Frontal cortex (tissue), 4 donors: ENCODE data around the gene RAD23A. TPM values are rescaled to one million over a fixed set of nuclear protein-coding genes. Genes with fewer than 3 reads are reported as not detected.
A peak's percentile ranks its signal among the peaks of the same experiment; 100 is the strongest.
"Not testable (repeated sequence)": the region's sequence is repeated elsewhere in the genome, so short reads cannot be mapped to it uniquely, and the experiment has no call there.

Source experiments
- DNase-seq, 2 donors: peaks; one replicate each; pipeline ENCODE4 v3.0.0; 2012; ENCODE audit warnings: low spot score in 2 of 2
- FAIRE-seq: peaks from 2 replicates; lab custom pipeline; 2012; peaks lifted over from hg19 to GRCh38; lab: Jason Lieb, UNC
- total RNA-seq: library from RNA; depleted of rRNA; stranded (reverse); fragments of >200 nt; gene quantifications from one replicate; pipeline ENCODE4 v1.2.3, GENCODE V29; 2014
- donor health status: control.
- donor health status: control.
- donor health status: control.

The RAD23A gene
- total RNA-seq, 1 donor from 2014 or later: 18.3 TPM

- FAIRE-seq, DNase-seq: not testable (repeated sequence)
Measured at GRCh38 chr19:12976109-12976508, 30.4 kb downstream of the RAD23A start.

DNA sequence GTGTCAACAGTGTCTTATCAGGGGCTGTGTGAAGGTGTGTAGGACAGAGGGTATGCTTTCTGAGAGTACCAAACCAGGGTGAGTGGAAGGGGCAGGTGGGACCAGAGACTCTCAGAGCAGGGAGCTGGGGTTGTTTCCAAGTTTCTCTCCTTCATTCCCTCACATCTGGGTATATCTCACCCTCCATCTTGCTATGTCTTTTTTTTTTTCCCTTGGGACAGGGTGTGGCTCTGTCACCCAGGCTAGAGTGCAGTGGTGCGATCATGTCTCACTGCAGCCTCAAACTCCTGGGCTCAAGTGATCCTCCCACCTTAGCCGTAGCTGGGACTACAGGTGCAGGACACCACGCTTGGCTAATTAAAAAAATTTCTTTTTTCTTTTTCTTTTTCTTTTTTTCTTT is 34.3 kb downstream of the RAD23A start:
- FAIRE-seq (no peak), DNase-seq (no peak)

- no peak for DNase-seq
- no peak for FAIRE-seq
Measured at GRCh38 chr19:12982648-12983047, 37.0 kb downstream of the RAD23A start.

DNA sequence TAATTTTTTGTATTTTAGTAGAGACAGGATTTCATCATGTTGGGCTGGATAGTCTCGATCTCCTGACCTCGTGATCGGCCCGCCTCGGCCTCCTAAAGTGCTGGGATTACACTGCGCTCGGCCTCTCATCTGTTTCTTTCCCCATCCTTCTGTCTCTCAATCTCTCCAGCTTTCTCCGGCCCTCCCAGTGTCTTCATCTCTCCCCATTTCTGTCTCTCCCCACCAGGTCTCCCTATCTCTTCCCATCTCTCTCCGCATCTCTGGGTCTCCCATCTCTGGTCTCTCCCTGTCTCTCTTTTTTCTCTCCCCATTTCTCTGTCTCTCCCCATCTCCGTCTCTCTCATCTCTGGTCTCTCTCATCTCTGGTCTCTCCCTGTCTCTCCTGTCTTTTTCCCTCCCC is 37.4 kb downstream of the RAD23A start:
- FAIRE-seq (no peak), DNase-seq (no peak)

- DNase-seq (peak; percentile 95), FAIRE-seq (no peak)
Measured at GRCh38 chr19:12983542-12984142, 38.0 kb downstream of the RAD23A start.

DNA sequence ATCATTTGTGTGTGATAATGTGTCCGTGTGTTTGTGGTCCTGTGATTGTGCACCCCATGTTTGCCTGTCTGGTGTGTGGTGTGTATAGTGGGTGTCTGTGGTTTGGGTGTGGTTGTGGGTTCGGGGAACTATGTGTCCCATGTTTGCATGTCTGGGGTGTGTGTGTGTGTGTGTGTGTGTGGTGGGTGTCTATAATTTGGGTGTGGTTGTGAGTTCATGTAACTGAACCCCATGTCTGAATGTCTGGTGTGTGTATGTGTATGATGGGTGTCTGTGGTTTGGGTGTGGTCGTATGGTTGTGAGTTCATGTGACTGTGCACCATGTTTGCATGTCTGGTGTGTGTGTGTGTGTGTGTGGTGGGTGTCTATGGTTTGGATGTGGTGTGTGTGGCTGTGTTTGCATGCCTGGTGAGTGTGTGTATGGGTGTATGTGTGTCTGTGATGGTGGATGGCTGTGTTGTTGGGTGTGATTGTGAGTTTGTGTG is 38.5 kb downstream of the RAD23A start:
- FAIRE-seq (no peak), DNase-seq (no peak)

- DNase-seq: no peak
Measured at GRCh38 chr19:12984683-12985048, 39.0 kb downstream of the RAD23A start.

GRCh38 chr19:12985049-12985776 is 39.6 kb downstream of the RAD23A start:
- FAIRE-seq: no peak
- peak; percentile 65 to 75 for DNase-seq

More at GRCh38 chr19:12984683-12985048, 39.0 kb downstream of the RAD23A start:
- no peak for FAIRE-seq

DNA sequence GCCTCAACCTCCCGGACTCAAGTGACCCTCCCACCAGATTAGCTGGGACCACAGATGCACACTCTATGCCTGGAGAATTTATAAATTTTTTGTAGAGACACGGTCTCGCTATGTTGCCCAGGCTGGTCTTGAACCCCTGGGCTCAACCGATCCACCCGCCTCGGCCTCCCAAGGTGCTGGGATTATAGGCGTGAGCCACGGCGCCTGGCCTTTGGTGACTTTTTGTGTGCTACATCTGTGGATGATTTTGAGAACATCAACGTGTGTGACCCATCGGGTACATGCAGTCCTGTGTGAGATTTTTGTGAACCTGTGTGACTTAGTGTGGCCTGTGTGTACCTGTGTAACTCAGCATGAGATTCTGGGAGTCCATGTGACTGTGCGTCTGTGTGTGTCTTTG is 41.1 kb downstream of the RAD23A start:
- FAIRE-seq: no peak

GRCh38 chr19:12987190-12987589 is 41.5 kb downstream of the RAD23A start:
- FAIRE-seq: no peak

More for the DNA sequence above, 41.1 kb downstream of the RAD23A start:
- DNase-seq: no peak

DNA sequence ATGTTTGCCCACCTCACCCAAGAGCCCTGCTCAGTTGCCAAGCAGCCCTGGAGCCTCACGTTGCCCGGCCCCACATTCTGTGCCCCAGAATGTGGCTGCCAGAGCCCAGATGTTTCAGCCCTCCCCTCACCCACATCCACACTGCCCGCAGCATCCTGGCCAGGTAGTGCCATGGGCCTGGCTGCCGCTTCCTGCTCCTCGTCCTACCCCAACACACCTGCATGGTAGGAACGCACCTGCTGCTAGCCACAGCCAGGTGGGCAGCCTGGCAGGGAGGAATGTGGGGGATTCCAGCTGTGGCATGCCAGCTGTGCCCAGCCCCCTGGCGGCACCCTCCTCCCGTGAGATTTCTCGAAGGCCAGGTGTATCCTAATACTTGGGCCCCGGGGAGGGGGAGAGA is 42.1 kb downstream of the RAD23A start:
- FAIRE-seq (no peak), DNase-seq (no peak)

More at GRCh38 chr19:12987190-12987589, 41.5 kb downstream of the RAD23A start:
- DNase-seq: no peak

- FAIRE-seq: no peak
- DNase-seq: no peak
Measured at GRCh38 chr19:12990431-12990830, 44.8 kb downstream of the RAD23A start.

GRCh38 chr19:12990853-12991252 is 45.2 kb downstream of the RAD23A start:
- no peak for FAIRE-seq
- DNase-seq: no peak

- FAIRE-seq (no peak), DNase-seq (no peak)
Measured at GRCh38 chr19:12991296-12991695, 45.6 kb downstream of the RAD23A start.

- no peak for FAIRE-seq
- DNase-seq: no peak
Measured at GRCh38 chr19:12992729-12993128, 47.1 kb downstream of the RAD23A start.

- DNase-seq (no peak), FAIRE-seq (no peak)
Measured at GRCh38 chr19:12993562-12993961, 47.9 kb downstream of the RAD23A start.

GRCh38 chr19:12994701-12995595 is 49.3 kb downstream of the RAD23A start, which contains the start of gene NFIX:
TSS of gene NFIX (plus strand) at chr19:12995475. CDS start at chr19:12995838, 363 bp downstream.
- FAIRE-seq (no peak), DNase-seq (peak; percentile 82 to 83)

DNA sequence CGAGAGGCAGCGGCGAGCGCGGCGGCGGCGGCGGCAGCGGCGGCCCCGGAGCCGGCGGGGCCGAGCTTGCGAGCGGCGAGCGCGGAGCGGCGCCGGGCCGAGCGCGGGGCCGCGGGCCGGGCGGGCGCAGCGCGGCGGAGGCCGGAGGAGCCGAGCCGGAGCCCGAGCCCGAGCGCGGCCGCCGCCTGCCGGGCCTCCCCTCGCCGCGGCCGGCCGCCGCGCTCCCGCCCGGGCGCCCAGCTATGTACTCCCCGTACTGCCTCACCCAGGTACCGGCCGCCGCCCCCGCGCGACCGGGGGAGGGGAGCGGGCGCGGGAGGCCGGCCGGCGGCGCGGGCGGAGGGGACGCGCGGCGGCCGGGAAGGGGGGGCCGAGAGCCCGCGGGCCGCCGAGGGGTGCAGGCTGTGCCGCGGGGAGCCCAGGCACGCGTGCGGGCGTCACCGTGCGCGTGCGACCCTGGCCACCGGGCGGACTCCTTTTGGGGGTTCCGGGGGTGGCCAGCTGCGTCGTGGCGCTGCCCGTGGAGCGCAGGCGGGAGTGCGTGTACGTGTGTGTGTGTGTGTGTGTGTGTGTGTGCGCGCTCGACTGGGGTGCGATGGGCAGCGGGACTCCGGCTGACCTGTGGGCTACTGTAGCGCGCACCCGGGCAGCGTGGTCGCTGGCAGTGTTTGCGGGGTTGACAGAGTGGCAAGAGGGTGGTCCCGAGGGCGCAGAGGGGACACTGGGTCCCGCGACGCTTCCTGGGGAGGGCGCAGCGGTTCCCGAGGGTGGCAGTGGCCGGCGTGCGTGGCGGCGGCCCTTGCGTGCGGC is 50.1 kb downstream of the RAD23A start:
- DNase-seq (peak; percentile 78 to 80), FAIRE-seq (no peak)

DNA sequence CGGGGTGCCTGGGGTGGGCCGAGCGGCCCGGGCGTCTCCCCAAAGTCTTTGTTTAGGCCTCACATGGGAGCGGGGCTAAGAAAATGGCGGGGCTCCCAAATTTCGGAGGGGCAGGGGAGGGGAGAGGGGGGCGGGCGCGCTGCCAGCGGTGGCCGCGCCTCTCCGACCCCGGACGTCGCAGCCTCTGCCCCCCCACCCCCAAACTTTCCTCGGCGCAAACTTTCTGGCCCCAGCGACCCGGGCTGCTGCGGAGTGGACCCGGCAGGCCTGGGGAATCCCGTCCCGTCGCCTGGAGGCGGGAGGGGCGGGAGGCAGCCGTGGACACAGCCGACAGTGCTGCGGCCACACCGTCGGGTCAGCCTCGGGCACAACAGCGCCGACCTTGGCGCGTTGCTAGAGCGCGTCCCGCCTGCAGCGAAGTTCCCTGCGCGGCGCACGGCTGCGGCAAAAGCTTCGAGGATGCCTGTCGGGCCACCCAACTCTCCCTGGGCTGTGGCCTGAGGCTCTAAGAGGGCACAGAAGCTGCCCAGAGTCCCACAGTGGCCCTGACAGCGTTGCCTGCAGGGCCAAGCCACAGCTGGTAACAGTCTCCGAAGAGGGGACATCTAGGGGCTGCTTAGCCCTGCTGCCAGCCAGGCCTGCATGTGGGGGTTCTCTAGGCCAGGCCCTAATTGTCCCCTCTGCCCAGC is 50.9 kb downstream of the RAD23A start:
- FAIRE-seq: no peak

More for the DNA sequence above, 50.9 kb downstream of the RAD23A start:
- no peak for DNase-seq
